Forelimb muscle (tissue), 1 donor: ENCODE data around the gene SUCNR1. TPM values are rescaled to one million over a fixed set of nuclear protein-coding genes. Genes with fewer than 3 reads are reported as not detected.

ENCODE experiments used
- polyA plus RNA-seq: library from polyadenylated mRNA; unstranded; fragments of 120-200 nt; gene quantifications from one replicate; pipeline ENCODE4 v1.2.1, GENCODE V29; 2013; ENCODE audit not compliant: insufficient read length

SUCNR1 gene
- polyA plus RNA-seq, 1 donor: 0.05 TPM

Other genes with a start within 250 kb of the SUCNR1 start
- not detected for gene AADACL2, start 139.7 kb upstream of the SUCNR1 start, polyA plus RNA-seq
- gene AADAC, start 59.5 kb upstream of the SUCNR1 start, polyA plus RNA-seq: 0.25 TPM